HG02571 (cell line): ENCODE results near the gene HOXD3.

Source experiments
- ATAC-seq: cut with Tn5 transposase; IDR thresholded peaks from one replicate; pipeline ENCODE4 v1.9.1; 2021; ENCODE audit warnings: mild to moderate bottlenecking, moderate library complexity; ENCODE audit not compliant: unreplicated experiment

The HOXD3 gene

GRCh38 chr2:176161825-176162626, 4.9 kb downstream of the HOXD3 start:
- ATAC-seq, result no peak

GRCh38 chr2:176162911-176163671, 6.0 kb downstream of the HOXD3 start:
- ATAC-seq, result no peak

- ATAC-seq, result no peak
Observed at GRCh38 chr2:176163672-176164056, 6.6 kb downstream of the HOXD3 start.

- ATAC-seq, result no peak
Observed at GRCh38 chr2:176164201-176164600, 7.1 kb downstream of the HOXD3 start.

- ATAC-seq, result no peak
Observed at GRCh38 chr2:176164611-176165369, 7.7 kb downstream of the HOXD3 start.

- no peak for ATAC-seq
Observed at GRCh38 chr2:176165370-176166050, 8.4 kb downstream of the HOXD3 start.

GRCh38 chr2:176166272-176166671, 9.2 kb downstream of the HOXD3 start:
- ATAC-seq, result no peak

- ATAC-seq, result no peak
Observed at GRCh38 chr2:176167398-176167797, 10.3 kb downstream of the HOXD3 start.

GRCh38 chr2:176169181-176169580, 12.1 kb downstream of the HOXD3 start:
- no peak for ATAC-seq

GRCh38 chr2:176169711-176170110, 12.6 kb downstream of the HOXD3 start:
- no peak for ATAC-seq

GRCh38 chr2:176170602-176171305, 13.6 kb downstream of the HOXD3 start:
- no peak for ATAC-seq

GRCh38 chr2:176171351-176172006, 14.4 kb downstream of the HOXD3 start:
- ATAC-seq, result no peak

GRCh38 chr2:176172007-176172894, 15.1 kb downstream of the HOXD3 start:
- no peak for ATAC-seq

- no peak for ATAC-seq
Observed at GRCh38 chr2:176172895-176173566, 15.9 kb downstream of the HOXD3 start.

- no peak for ATAC-seq
Observed at GRCh38 chr2:176173567-176174381, 16.7 kb downstream of the HOXD3 start.

- no peak for ATAC-seq
Observed at GRCh38 chr2:176174382-176174823, 17.3 kb downstream of the HOXD3 start.
